ENCODE results near the gene SIRPA. TPM values are rescaled to one million over a fixed set of nuclear protein-coding genes. Genes with fewer than 3 reads are reported as not detected.
"Not testable (repeated sequence)": the region's sequence is repeated elsewhere in the genome, so short reads cannot be mapped to it uniquely, and the experiment has no call there.

Gene SIRPA
- total RNA-seq, 1 experiment from 2014 or later, result 6.0 TPM

- Mint-ChIP-seq H3K9me3 (no peaks in the 10 kb centered on the region), H3K4me3 (no peak overlapping the region), H3K27ac (no peak overlapping the region), H3K27me3 (ENCODE audit: low read depth) (no peaks in the 10 kb centered on the region; the same call in 1 of the 2 replicates), H3K4me1 (peaks cover 17 to 23% of the 10 kb centered on the region in 2 experiments), H3K36me3 (ENCODE audit: insufficient read depth in 1 of 3, low read depth in 3 of 3) (peaks cover 4 to 9% (median 8%) of the 10 kb centered on the region in 3 experiments; a peak in 6 of 7 replicates)
- WGBS (ENCODE audit: extremely low coverage, insufficient read length, low lambda C conversion rate), result no CpG with 5 or more reads among the region's 6 CpGs
- Histone ChIP-seq H2BK20ac (ENCODE audit: low read depth, low read length, poor library complexity, severe bottlenecking) (no peak overlapping the region), H3K4me1 (ENCODE audit: insufficient read depth, low read length) (no peaks in the 10 kb centered on the region; the same call in 1 of the 2 replicates), H3K4ac (ENCODE audit: low read depth, low read length) (no peak overlapping the region), H3T11ph (ENCODE audit: low read length) (no peak overlapping the region), H3K79me1 (ENCODE audit: insufficient read depth, low read depth, low read length, poor library complexity, severe bottlenecking) (no peaks in the 10 kb centered on the region), H2AK5ac (ENCODE audit: insufficient read length, low read length) (no peak overlapping the region), H2AFZ (ENCODE audit: low read length) (no peak overlapping the region), H2BK5ac (ENCODE audit: insufficient read length, low read length) (no peak overlapping the region), H4K5ac (ENCODE audit: insufficient read length, low read depth, low read length) (no peak overlapping the region), H4K8ac (replicated peaks; ENCODE audit: insufficient read length, low read depth, low read length) (no peak overlapping the region), H2BK12ac (ENCODE audit: insufficient read length, low read depth, low read length) (no peak overlapping the region), H2BK120ac (ENCODE audit: low read depth, low read length, poor library complexity, severe bottlenecking) (no peak overlapping the region), H2BK15ac (ENCODE audit: low read depth, low read length) (no peak overlapping the region), H3K27me3 (ENCODE audit: insufficient read depth, low read length) (no peaks in the 10 kb centered on the region), H4K20me1 (ENCODE audit: control insufficient read depth, insufficient read depth, insufficient read length) (no peaks in the 10 kb centered on the region), H3K79me2 (ENCODE audit: insufficient read depth, low read length) (no peaks in the 10 kb centered on the region), H3K9ac (ENCODE audit: extremely low read depth, insufficient read length, low read length) (no peak overlapping the region), H3K27ac (ENCODE audit: insufficient read length, low read depth, low read length) (no peak overlapping the region), H3K56ac (ENCODE audit: insufficient read length, low read depth, low read length) (no peak overlapping the region), H3K14ac (ENCODE audit: insufficient read depth, low read length) (no peak overlapping the region), H4K91ac (ENCODE audit: insufficient read length, low read depth, low read length) (no peak overlapping the region), H3K4me2 (ENCODE audit: insufficient read depth, insufficient read length, low read length) (no peak overlapping the region), H3K18ac (ENCODE audit: insufficient read length, low read depth, low read length) (no peak overlapping the region), H3K23me2 (ENCODE audit: insufficient read length, low read depth, low read length, poor library complexity, severe bottlenecking) (no peaks in the 10 kb centered on the region), H3K9me3 (ENCODE audit: control insufficient read depth, low read depth, low read length) (no peaks in the 10 kb centered on the region), H3K23ac (ENCODE audit: insufficient read length, low read depth, low read length) (no peak overlapping the region)
- TF ChIP-seq, protein P1, sequence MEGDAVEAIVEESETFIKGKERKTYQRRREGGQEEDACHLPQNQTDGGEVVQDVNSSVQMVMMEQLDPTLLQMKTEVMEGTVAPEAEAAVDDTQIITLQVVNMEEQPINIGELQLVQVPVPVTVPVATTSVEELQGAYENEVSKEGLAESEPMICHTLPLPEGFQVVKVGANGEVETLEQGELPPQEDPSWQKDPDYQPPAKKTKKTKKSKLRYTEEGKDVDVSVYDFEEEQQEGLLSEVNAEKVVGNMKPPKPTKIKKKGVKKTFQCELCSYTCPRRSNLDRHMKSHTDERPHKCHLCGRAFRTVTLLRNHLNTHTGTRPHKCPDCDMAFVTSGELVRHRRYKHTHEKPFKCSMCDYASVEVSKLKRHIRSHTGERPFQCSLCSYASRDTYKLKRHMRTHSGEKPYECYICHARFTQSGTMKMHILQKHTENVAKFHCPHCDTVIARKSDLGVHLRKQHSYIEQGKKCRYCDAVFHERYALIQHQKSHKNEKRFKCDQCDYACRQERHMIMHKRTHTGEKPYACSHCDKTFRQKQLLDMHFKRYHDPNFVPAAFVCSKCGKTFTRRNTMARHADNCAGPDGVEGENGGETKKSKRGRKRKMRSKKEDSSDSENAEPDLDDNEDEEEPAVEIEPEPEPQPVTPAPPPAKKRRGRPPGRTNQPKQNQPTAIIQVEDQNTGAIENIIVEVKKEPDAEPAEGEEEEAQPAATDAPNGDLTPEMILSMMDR (conservative IDR thresholded peaks at IDR 0.05), result no peak
- DNase-seq, result no peak
These were observed 25.6 kb downstream of the SIRPA start for GRCh38 chr20:1920826-1921225.

- H3K9me3 ChIP-seq (ENCODE audit: control insufficient read depth, low read depth, low read length); H2BK5ac ChIP-seq (ENCODE audit: insufficient read length, low read length); H3K27ac ChIP-seq (ENCODE audit: insufficient read length, low read depth, low read length); H3K9ac ChIP-seq (ENCODE audit: extremely low read depth, insufficient read length, low read length); H2BK120ac ChIP-seq (ENCODE audit: low read depth, low read length, poor library complexity, severe bottlenecking); H3K4me2 ChIP-seq (ENCODE audit: insufficient read depth, insufficient read length, low read length); H3K36me3 Mint-ChIP-seq (ENCODE audit: insufficient read depth in 1 of 3, low read depth in 3 of 3); H3K79me2 ChIP-seq (ENCODE audit: insufficient read depth, low read length); H4K5ac ChIP-seq (ENCODE audit: insufficient read length, low read depth, low read length); H2BK12ac ChIP-seq (ENCODE audit: insufficient read length, low read depth, low read length); H4K91ac ChIP-seq (ENCODE audit: insufficient read length, low read depth, low read length); H4K20me1 ChIP-seq (ENCODE audit: control insufficient read depth, insufficient read depth, insufficient read length); H3K4me3 Mint-ChIP-seq; H2BK15ac ChIP-seq (ENCODE audit: low read depth, low read length); H4K8ac ChIP-seq (replicated peaks; ENCODE audit: insufficient read length, low read depth, low read length); H2BK20ac ChIP-seq (ENCODE audit: low read depth, low read length, poor library complexity, severe bottlenecking); H2AK5ac ChIP-seq (ENCODE audit: insufficient read length, low read length); H3K18ac ChIP-seq (ENCODE audit: insufficient read length, low read depth, low read length); H3K27me3 Mint-ChIP-seq (ENCODE audit: low read depth); H3K79me1 ChIP-seq (ENCODE audit: insufficient read depth, low read depth, low read length, poor library complexity, severe bottlenecking); H3K27me3 ChIP-seq (ENCODE audit: insufficient read depth, low read length); H3K9me3 Mint-ChIP-seq; H3K4ac ChIP-seq (ENCODE audit: low read depth, low read length); H3K23ac ChIP-seq (ENCODE audit: insufficient read length, low read depth, low read length); H3K56ac ChIP-seq (ENCODE audit: insufficient read length, low read depth, low read length); H3T11ph ChIP-seq (ENCODE audit: low read length); DNase-seq; H3K23me2 ChIP-seq (ENCODE audit: insufficient read length, low read depth, low read length, poor library complexity, severe bottlenecking); H3K14ac ChIP-seq (ENCODE audit: insufficient read depth, low read length); H3K4me1 ChIP-seq (ENCODE audit: insufficient read depth, low read length); H2AFZ ChIP-seq (ENCODE audit: low read length); H3K27ac Mint-ChIP-seq: not testable (repeated sequence)
- H3K4me1 Mint-ChIP-seq, result peaks cover 17 to 23% of the 10 kb centered on the region in 2 experiments
- WGBS (ENCODE audit: extremely low coverage, insufficient read length, low lambda C conversion rate), result no CpG with 5 or more reads among the region's 4 CpGs
These were observed 26.8 kb downstream of the SIRPA start for GRCh38 chr20:1921985-1922384.

Measured in H9 (cell line).